Activated T-cell treated with anti-CD3 and anti-CD28 coated beads for 24 hours (primary cell): Measurements from ENCODE around the gene TPRG1L.
A peak's percentile ranks its signal among the peaks of the same experiment; 100 is the strongest.

ENCODE experiments used
- DNase-seq: peaks from one replicate; pipeline ENCODE4 v3.0.0-alpha.2; 2020; ENCODE audit warnings: low read depth

Gene TPRG1L

GRCh38 chr1:3645247-3645646 lies 20.4 kb downstream of the TPRG1L start:
- no peak for DNase-seq

- no peak for DNase-seq
Measured at GRCh38 chr1:3645666-3646355, 21.0 kb downstream of the TPRG1L start.

GRCh38 chr1:3646596-3646995 lies 21.8 kb downstream of the TPRG1L start:
- DNase-seq = no peak

GRCh38 chr1:3649342-3650247 lies 24.8 kb downstream of the TPRG1L start, which contains the start of gene WRAP73:
TSS of gene WRAP73 (minus strand) at chr1:3650103. CDS start at chr1:3649999, 104 bp downstream.
- DNase-seq = peak; percentile 83

GRCh38 chr1:3650248-3651025 lies 25.6 kb downstream of the TPRG1L start:
- DNase-seq = no peak

GRCh38 chr1:3651026-3651929 lies 26.5 kb downstream of the TPRG1L start:
- no peak for DNase-seq

- no peak for DNase-seq
Measured at GRCh38 chr1:3651930-3652547, 27.2 kb downstream of the TPRG1L start, which contains the start of gene TP73. TSS of gene TP73 (plus strand) at chr1:3652516. CDS start at chr1:3682366, 29,850 bp downstream.

- no peak for DNase-seq
Measured at GRCh38 chr1:3652548-3653285, 27.9 kb downstream of the TPRG1L start.

GRCh38 chr1:3653286-3653618 lies 28.4 kb downstream of the TPRG1L start:
- no peak for DNase-seq

GRCh38 chr1:3654549-3655281 lies 29.9 kb downstream of the TPRG1L start:
- no peak for DNase-seq

- DNase-seq = no peak
Measured at GRCh38 chr1:3656450-3657095, 31.8 kb downstream of the TPRG1L start.

GRCh38 chr1:3657096-3657475 lies 32.3 kb downstream of the TPRG1L start:
- no peak for DNase-seq

- no peak for DNase-seq
Measured at GRCh38 chr1:3657578-3658230, 32.9 kb downstream of the TPRG1L start.

GRCh38 chr1:3658231-3658615 lies 33.4 kb downstream of the TPRG1L start:
- DNase-seq = no peak

- no peak for DNase-seq
Measured at GRCh38 chr1:3659093-3659492, 34.3 kb downstream of the TPRG1L start.

GRCh38 chr1:3660704-3661103 lies 35.9 kb downstream of the TPRG1L start:
- no peak for DNase-seq

- DNase-seq = no peak
Measured at GRCh38 chr1:3661631-3662030, 36.8 kb downstream of the TPRG1L start.

- DNase-seq = no peak
Measured at GRCh38 chr1:3662080-3662671, 37.4 kb downstream of the TPRG1L start.
